NB4 (cell line): ENCODE measurements around the gene CASZ1.

Source experiments
- DNase-seq: peaks from one replicate; pipeline ENCODE4 v3.0.0; 2010; ENCODE audit warnings: low read depth
- H3K4me3 ChIP-seq: one replicate; pipeline ENCODE4 v1.5.1; 2011; ENCODE audit warnings: mild to moderate bottlenecking, low read depth, low read length, moderate library complexity
- CTCF ChIP-seq: IDR thresholded peaks from one replicate; pipeline ENCODE4 v1.5.1; 2012; ENCODE audit warnings: low read depth, low read length
- MAX ChIP-seq: IDR thresholded peaks from 2 replicates; pipeline ENCODE4 v1.6.1; 2011; ENCODE audit warnings: low read depth, low read length
- MYC ChIP-seq: IDR thresholded peaks from 2 replicates; pipeline ENCODE4 v1.6.1; 2011; ENCODE audit warnings: low read depth, low read length
- POLR2A ChIP-seq: IDR thresholded peaks from 2 replicates; pipeline ENCODE4 v1.6.1; 2011; ENCODE audit warnings: mild to moderate bottlenecking; ENCODE audit not compliant: insufficient read length; ENCODE audit errors: extremely low read depth

CASZ1 gene

GRCh38 chr1:10764296-10764798 lies 32.1 kb downstream of the CASZ1 start:
- H3K4me3 ChIP-seq = no peak overlapping the region
- TF ChIP-seq POLR2A = no peak
- no peak for TF ChIP-seq MAX
- TF ChIP-seq CTCF = no peak
- no peak for TF ChIP-seq MYC
- DNase-seq = no peak

GRCh38 chr1:10762875-10763274 lies 33.6 kb downstream of the CASZ1 start:
- no peak for DNase-seq
- no peak for TF ChIP-seq POLR2A
- no peak for TF ChIP-seq MAX
- no peak for TF ChIP-seq CTCF
- no peak overlapping the region for H3K4me3 ChIP-seq

- TF ChIP-seq MYC = no peak
- no peak for TF ChIP-seq MAX
- TF ChIP-seq CTCF = no peak
- TF ChIP-seq POLR2A = no peak
- no peak for DNase-seq
- H3K4me3 ChIP-seq = no peak overlapping the region
Observed at GRCh38 chr1:10762153-10762523, 34.3 kb downstream of the CASZ1 start.

- no peak for DNase-seq
- no peak for TF ChIP-seq CTCF
- no peak for TF ChIP-seq MYC
- no peak for TF ChIP-seq POLR2A
- no peak for TF ChIP-seq MAX
- no peak overlapping the region for H3K4me3 ChIP-seq
Observed at GRCh38 chr1:10761503-10762152, 34.8 kb downstream of the CASZ1 start.

- DNase-seq = no peak
- no peak overlapping the region for H3K4me3 ChIP-seq
- TF ChIP-seq CTCF (no peak), POLR2A (no peak), MAX (no peak)
Observed at GRCh38 chr1:10760566-10761502, 35.6 kb downstream of the CASZ1 start.
